A549 (cell line): ENCODE results near the gene HNRNPLL. TPM values are rescaled to one million over a fixed set of nuclear protein-coding genes. Genes with fewer than 3 reads are reported as not detected.

Experiments
- ATAC-seq, 2 experiments: fragments of 200-7000 bp in 1 of 2; fragments of >200 bp in 1 of 2; cut with Nextera tagmentation in 1 of 2; cut with Tn5 transposase in 1 of 2; 3 replicates each; pipeline versions ENCODE4 v1.8.0 to v1.9.1; 2018 to 2020; ENCODE audit warnings: mild to moderate bottlenecking in 1 of 2, moderate library complexity in 1 of 2
- CTCF ChIA-PET: fragments of 300-600 bp; sonication (Branson Sonifier 250); formaldehyde crosslinking; extraction: SDS; loops from one replicate; lab custom pipeline; 2021; ENCODE audit warnings: antibody characterized with exemption, inconsistent platforms; lab: Yijun Ruan, JAX
- POLR2A ChIA-PET: fragments of 350-600 bp; formaldehyde crosslinking; extraction: SDS; loops from one replicate; lab custom pipeline; 2021; ENCODE audit warnings: antibody characterized with exemption, inconsistent platforms; lab: Yijun Ruan, JAX
- DNase-seq, 2 experiments: peaks; one replicate each; pipeline versions ENCODE4 v3.0.0 to v3.0.0-alpha.2; 2011 to 2016; ENCODE audit warnings: low read depth in 1 of 2, low spot score in 1 of 2
- FAIRE-seq: peaks from 2 replicates; lab custom pipeline; 2011; peaks lifted over from hg19 to GRCh38; lab: Jason Lieb, UNC
- H3K27ac ChIP-seq, 2 experiments: fragments of >200 bp; sonication (Bioruptor Twin); formaldehyde crosslinking; 3 replicates each; pipeline ENCODE4 v1.5.1; 2016 to 2017
- H3K4me1 ChIP-seq: fragments of >200 bp; sonication (Bioruptor Twin); formaldehyde crosslinking; 3 replicates; pipeline ENCODE4 v1.6.1; 2016
- H3K4me2 ChIP-seq: fragments of >200 bp; sonication (Bioruptor Twin); formaldehyde crosslinking; 3 replicates; pipeline ENCODE4 v1.6.1; 2016
- H3K4me3 ChIP-seq: fragments of >200 bp; sonication (Bioruptor Twin); formaldehyde crosslinking; 3 replicates; pipeline ENCODE4 v1.5.1; 2016
- H3K9me3 ChIP-seq: fragments of >200 bp; sonication (Bioruptor Twin); formaldehyde crosslinking; 3 replicates; pipeline ENCODE4 v1.6.1; 2016
- BHLHE40 ChIP-seq: IDR thresholded peaks from 2 replicates; pipeline ENCODE4 v1.6.1; 2012; ENCODE audit warnings: low read depth, low read length, inconsistent platforms
- CBX2 ChIP-seq: fragments of 200-600 bp; sonication (generic); IDR thresholded peaks from 2 replicates; pipeline ENCODE4 v1.6.1; 2016; ENCODE audit warnings: low read depth, mild to moderate bottlenecking, borderline replicate concordance
- EHF ChIP-seq: fragments of 250-450 bp; sonication (Bioruptor Pico); IDR thresholded peaks from 2 replicates; pipeline ENCODE4 v1.5.0; 2020; ENCODE audit warnings: mild to moderate bottlenecking
- EHMT2 ChIP-seq: fragments of 200-600 bp; sonication (generic); IDR thresholded peaks from 2 replicates; pipeline ENCODE4 v1.6.1; 2016; ENCODE audit warnings: antibody characterized with exemption, low read depth, mild to moderate bottlenecking, moderate library complexity
- ESRRA ChIP-seq: fragments of 150-350 bp; IDR thresholded peaks from 2 replicates; pipeline ENCODE4 v1.6.1; 2014; ENCODE audit warnings: mild to moderate bottlenecking, low read length, borderline replicate concordance
- FOSB ChIP-seq: fragments of 250-450 bp; sonication (Bioruptor Pico); IDR thresholded peaks from 2 replicates; pipeline ENCODE4 v1.5.0; 2020; ENCODE audit warnings: mild to moderate bottlenecking, moderate library complexity
- FOSL2 ChIP-seq, 2 experiments: fragments of 450-650 bp in 1 of 2; fragments of >200 bp in 1 of 2; sonication (Bioruptor Twin) in 1 of 2; formaldehyde crosslinking; IDR thresholded peaks; 2 replicates each; pipeline versions ENCODE4 v1.5.0 to v1.6.1; 2016 to 2020; ENCODE audit warnings: mild to moderate bottlenecking in 1 of 2, moderate library complexity in 1 of 2
- HMGXB4 ChIP-seq: fragments of 250-450 bp; sonication (Bioruptor Pico); IDR thresholded peaks from 2 replicates; pipeline ENCODE4 v1.5.0; 2021; ENCODE audit warnings: mild to moderate bottlenecking, moderate library complexity, borderline replicate concordance
- HOXA7 ChIP-seq: fragments of 250-450 bp; sonication (Bioruptor Pico); IDR thresholded peaks from 2 replicates; pipeline ENCODE4 v1.5.0; 2020; ENCODE audit warnings: mild to moderate bottlenecking, moderate library complexity
- HOXB13 ChIP-seq: fragments of 250-450 bp; sonication (Bioruptor Pico); IDR thresholded peaks from 2 replicates; pipeline ENCODE4 v1.5.0; 2020; ENCODE audit warnings: low read depth, mild to moderate bottlenecking, moderate library complexity
- JUN ChIP-seq, 2 experiments: fragments of >200 bp; sonication (Bioruptor Twin); formaldehyde crosslinking; IDR thresholded peaks; 2 replicates in 1 of 2; 3 replicates in 1 of 2; pipeline ENCODE4 v1.6.1; 2016 to 2017
- NFE2L2 ChIP-seq: fragments of 150-350 bp; conservative IDR thresholded peaks from 2 replicates; pipeline ENCODE4 v1.6.1; 2014; ENCODE audit warnings: low read length
- NPAS2 ChIP-seq: fragments of 250-450 bp; sonication (Bioruptor Pico); IDR thresholded peaks from 2 replicates; pipeline ENCODE4 v1.8.0; 2022; ENCODE audit warnings: mild to moderate bottlenecking, moderate library complexity, borderline replicate concordance
- POLR2A ChIP-seq: IDR thresholded peaks from 2 replicates; pipeline ENCODE4 v1.6.1; 2012; ENCODE audit warnings: mild to moderate bottlenecking, low read length
- POLR2AphosphoS2 ChIP-seq: conservative IDR thresholded peaks from 2 replicates; pipeline ENCODE4 v1.6.1; 2012; ENCODE audit warnings: low read length, improper control_type of control experiment, inconsistent platforms
- RCOR1 ChIP-seq: fragments of 150-350 bp; IDR thresholded peaks from 2 replicates; pipeline ENCODE4 v1.6.1; 2014; ENCODE audit warnings: antibody characterized with exemption, low read length, low read depth
- TP53 ChIP-seq: fragments of 250-450 bp; sonication (Bioruptor Pico); IDR thresholded peaks from 2 replicates; pipeline ENCODE4 v1.5.0; 2021; ENCODE audit warnings: mild to moderate bottlenecking, moderate library complexity
- ZC3H11A ChIP-seq: fragments of 450-650 bp; IDR thresholded peaks from 2 replicates; pipeline ENCODE4 v1.6.1; 2014; ENCODE audit warnings: antibody characterized with exemption, mild to moderate bottlenecking
- ZFP36 ChIP-seq: fragments of 450-650 bp; IDR thresholded peaks from 2 replicates; pipeline ENCODE4 v1.6.1; 2014; ENCODE audit warnings: borderline replicate concordance; ENCODE audit not compliant: partially characterized antibody
- ZNF302 ChIP-seq: fragments of 250-450 bp; sonication (Bioruptor Pico); IDR thresholded peaks from 2 replicates; pipeline ENCODE4 v1.9.0; 2021; ENCODE audit warnings: inconsistent platforms, mild to moderate bottlenecking, moderate library complexity
- ZSCAN20 ChIP-seq: fragments of 250-450 bp; sonication (Bioruptor Pico); IDR thresholded peaks from 2 replicates; pipeline ENCODE4 v1.8.0; 2022; ENCODE audit warnings: mild to moderate bottlenecking, moderate library complexity
- WGBS: methylation state at CpG from one replicate; pipeline ENCODE4 v1.1.6; 2017; ENCODE audit errors: missing lambda C conversion rate; 5-methylcytosine and 5-hydroxymethylcytosine counted together
- polyA plus RNA-seq, 4 experiments: library from polyadenylated mRNA; depleted of rRNA in 3 of 4; stranded (reverse); fragments of >200 nt; fragmentation: RNase III in 1 of 4; extraction: RNeasy Plus Mini Kit Qiagen cat#74134 plus additional on column Dnase treatment in 1 of 4; gene quantifications; 2 replicates in 3 of 4; 3 replicates in 1 of 4; pipeline ENCODE4 v1.2.3, GENCODE V29; 2011 to 2017
- TF ChIP-seq, protein P1 (sequence below): fragments of >200 bp; sonication (Bioruptor Twin); formaldehyde crosslinking; IDR thresholded peaks from 3 replicates; pipeline ENCODE4 v1.5.1; 2016
- TF ChIP-seq, protein P2 (sequence below): IDR thresholded peaks from 2 replicates; pipeline ENCODE4 v1.6.1; 2012

Gene HNRNPLL
- polyA plus RNA-seq, 2 of the 4 experiments (the other 2 are of a cell fraction), result 39.0 to 73.8 TPM

GRCh38 chr2:38561691-38562090, 41.0 kb downstream of the HNRNPLL start (continued):
- no peak for TF ChIP-seq HOXB13 (CRISPR knock-in tag)
- TF ChIP-seq, protein P1, sequence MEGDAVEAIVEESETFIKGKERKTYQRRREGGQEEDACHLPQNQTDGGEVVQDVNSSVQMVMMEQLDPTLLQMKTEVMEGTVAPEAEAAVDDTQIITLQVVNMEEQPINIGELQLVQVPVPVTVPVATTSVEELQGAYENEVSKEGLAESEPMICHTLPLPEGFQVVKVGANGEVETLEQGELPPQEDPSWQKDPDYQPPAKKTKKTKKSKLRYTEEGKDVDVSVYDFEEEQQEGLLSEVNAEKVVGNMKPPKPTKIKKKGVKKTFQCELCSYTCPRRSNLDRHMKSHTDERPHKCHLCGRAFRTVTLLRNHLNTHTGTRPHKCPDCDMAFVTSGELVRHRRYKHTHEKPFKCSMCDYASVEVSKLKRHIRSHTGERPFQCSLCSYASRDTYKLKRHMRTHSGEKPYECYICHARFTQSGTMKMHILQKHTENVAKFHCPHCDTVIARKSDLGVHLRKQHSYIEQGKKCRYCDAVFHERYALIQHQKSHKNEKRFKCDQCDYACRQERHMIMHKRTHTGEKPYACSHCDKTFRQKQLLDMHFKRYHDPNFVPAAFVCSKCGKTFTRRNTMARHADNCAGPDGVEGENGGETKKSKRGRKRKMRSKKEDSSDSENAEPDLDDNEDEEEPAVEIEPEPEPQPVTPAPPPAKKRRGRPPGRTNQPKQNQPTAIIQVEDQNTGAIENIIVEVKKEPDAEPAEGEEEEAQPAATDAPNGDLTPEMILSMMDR, result no peak
- TF ChIP-seq BHLHE40, result no peak
- TF ChIP-seq HMGXB4 (CRISPR knock-in tag), result no peak

DNA sequence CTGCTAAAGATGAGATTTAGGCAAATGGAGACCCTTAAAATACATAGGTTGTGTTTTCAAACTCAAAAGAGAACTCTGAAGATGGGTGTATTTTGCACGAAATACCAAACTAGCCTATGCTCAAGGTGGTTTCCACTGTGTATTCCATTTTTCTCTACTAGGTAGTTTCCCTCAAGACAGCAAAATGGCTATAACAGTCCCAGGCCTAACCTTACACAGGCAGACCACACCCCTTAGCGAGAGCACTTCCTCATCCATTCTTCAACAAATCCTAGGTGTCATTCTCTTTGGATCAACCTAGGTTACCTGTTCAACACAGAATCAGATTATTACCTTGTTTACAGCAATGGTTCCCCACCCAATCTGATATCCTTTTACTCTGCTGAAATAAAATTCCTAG, 42.6 kb downstream of the HNRNPLL start:
- ATAC-seq (no peak), FAIRE-seq (no peak), DNase-seq (no peak)
- no peak overlapping the region for H3K4me3 ChIP-seq
- no peak overlapping the region for H3K4me2 ChIP-seq
- H3K9me3 ChIP-seq, result no peaks in the 10 kb centered on the region
- POLR2A ChIA-PET, result no interaction called here
- TF ChIP-seq NFE2L2, result no peak
- no peak for TF ChIP-seq HOXA7 (CRISPR knock-in tag)
- TF ChIP-seq TP53, result no peak
- TF ChIP-seq POLR2A, result no peak
- no peak for TF ChIP-seq ESRRA
- TF ChIP-seq ZSCAN20, result no peak
- no peak for TF ChIP-seq NPAS2 (CRISPR knock-in tag)
- TF ChIP-seq ZFP36, result no peak
- no peak for TF ChIP-seq FOSL2 (IDR thresholded peaks at IDR 0.05)
- no peak for TF ChIP-seq FOSL2 (CRISPR knock-in tag; IDR thresholded peaks at IDR 0.05)
- TF ChIP-seq ZNF302 (CRISPR knock-in tag), result no peak
- TF ChIP-seq RCOR1, result no peak
- no peak for TF ChIP-seq EHMT2
- CTCF ChIA-PET, result no interaction called here
- WGBS, result 96% methylated on average over 2 of the region's 2 CpGs
- H3K4me1 ChIP-seq, result no peaks in the 10 kb centered on the region
- H3K27ac ChIP-seq, result no peak overlapping the region

- ChIA-PET POLR2A (interaction anchor here (3.4 kb wide), 1 partner anchor 193 kb away, joined by 11 read pairs; the partner anchor contains the start of gene SRSF7), CTCF (interaction anchor here (0.8 to 4.5 kb wide), 7 partner anchors 9 to 184 kb away, joined by 3 to 16 read pairs (median 3); no protein-coding TSS in a partner anchor)
- FAIRE-seq (no peak), DNase-seq (no peak), ATAC-seq (no peak)
- Histone ChIP-seq H3K9me3 (no peaks in the 10 kb centered on the region), H3K4me3 (no peak overlapping the region), H3K4me1 (no peaks in the 10 kb centered on the region), H3K4me2 (no peak overlapping the region), H3K27ac (no peak overlapping the region)
- 84% methylated on average over 5 of the region's 5 CpGs for WGBS
- TF ChIP-seq POLR2AphosphoS2, result no peak
- TF ChIP-seq JUN (IDR thresholded peaks at IDR 0.05), result no peak
- TF ChIP-seq ZSCAN20, result no peak
- TF ChIP-seq CBX2, result no peak
- no peak for TF ChIP-seq FOSB (CRISPR knock-in tag)
- TF ChIP-seq BHLHE40, result no peak
- no peak for TF ChIP-seq ZC3H11A
- TF ChIP-seq, protein P2, sequence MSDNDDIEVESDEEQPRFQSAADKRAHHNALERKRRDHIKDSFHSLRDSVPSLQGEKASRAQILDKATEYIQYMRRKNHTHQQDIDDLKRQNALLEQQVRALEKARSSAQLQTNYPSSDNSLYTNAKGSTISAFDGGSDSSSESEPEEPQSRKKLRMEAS, result no peak
- TF ChIP-seq EHF, result no peak
These were observed 44.7 kb downstream of the HNRNPLL start for GRCh38 chr2:38557981-38558380.
